OCI-LY3 (cell line): ENCODE measurements around the gene UNC13B.

ENCODE experiments used
- H2AFZ ChIP-seq: fragments of 200-600, 300-600 bp; shearing (Covaris generic); 2 replicates; pipeline ENCODE4 v1.6.0; 2014; ENCODE audit warnings: antibody characterized with exemption, low read depth, low read length
- H3K27ac ChIP-seq: fragments of 200-600, 300-600 bp; sonication (generic); 2 replicates; pipeline ENCODE4 v1.5.1; 2014; ENCODE audit warnings: mild to moderate bottlenecking, low read length, moderate library complexity, mixed read lengths
- H3K27me3 ChIP-seq: fragments of 200-600, 300-600 bp; sonication (generic); 2 replicates; pipeline ENCODE4 v1.6.1; 2014; ENCODE audit warnings: low read depth, low read length, mixed read lengths
- H3K36me3 ChIP-seq: fragments of 200-600, 300-600 bp; sonication (generic); replicated peaks from 2 replicates; pipeline ENCODE3; 2014; ENCODE audit warnings: low read depth, low read length, mixed read lengths
- H3K4me1 ChIP-seq: fragments of 300-600, 200-600 bp; sonication (generic); 2 replicates; pipeline ENCODE4 v1.6.1; 2014; ENCODE audit warnings: low read length, mixed read lengths
- H3K4me2 ChIP-seq: fragments of 200-600, 300-600 bp; sonication (generic); 2 replicates; pipeline ENCODE4 v1.6.1; 2014; ENCODE audit warnings: low read length, mixed read lengths
- H3K4me3 ChIP-seq: fragments of 300-600, 200-600 bp; sonication (generic); 2 replicates; pipeline ENCODE4 v1.5.1; 2014; ENCODE audit warnings: antibody characterized with exemption, mild to moderate bottlenecking, low read length, moderate library complexity
- H3K79me2 ChIP-seq: fragments of 300-600, 200-600 bp; shearing (Covaris generic); 2 replicates; pipeline ENCODE4 v1.6.1; 2014; ENCODE audit warnings: mild to moderate bottlenecking, low read length, mixed read lengths
- H3K9ac ChIP-seq: fragments of 300-600, 200-600 bp; shearing (Covaris generic); 2 replicates; pipeline ENCODE4 v1.6.0; 2014; ENCODE audit warnings: mild to moderate bottlenecking, low read length, moderate library complexity
- H3K9me3 ChIP-seq: fragments of 200-600, 300-600 bp; shearing (Covaris generic); 2 replicates; pipeline ENCODE4 v1.6.1; 2014; ENCODE audit warnings: low read length, mixed read lengths; ENCODE audit not compliant: insufficient read depth
- H4K20me1 ChIP-seq: fragments of 200-600, 300-600 bp; sonication (generic); 2 replicates; pipeline ENCODE4 v1.6.1; 2016; ENCODE audit warnings: low read length, mixed read lengths; ENCODE audit not compliant: insufficient read depth
- CTCF ChIP-seq: fragments of 200-600, 300-600 bp; sonication (generic); IDR thresholded peaks from 2 replicates; pipeline ENCODE4 v1.5.1; 2014; ENCODE audit warnings: antibody characterized with exemption, low read length, low read depth
- EZH2phosphoT487 ChIP-seq: fragments of 200-600 bp; shearing (Covaris generic); IDR thresholded peaks from 2 replicates; pipeline ENCODE4 v1.6.1; 2018; ENCODE audit warnings: antibody characterized with exemption, mixed run types, low read depth

The UNC13B gene

GRCh38 chr9:35303567-35303966 lies 141.8 kb downstream of the UNC13B start:
- Histone ChIP-seq H4K20me1 (no peaks in the 10 kb centered on the region), H2AFZ (no peak overlapping the region), H3K9me3 (no peaks in the 10 kb centered on the region), H3K27me3 (peaks cover 65% of the 10 kb centered on the region), H3K4me3 (no peak overlapping the region), H3K79me2 (no peaks in the 10 kb centered on the region), H3K9ac (no peak overlapping the region), H3K27ac (no peak overlapping the region), H3K4me2 (no peak overlapping the region), H3K4me1 (peaks cover 7% of the 10 kb centered on the region; the same call in 1 of the 2 replicates), H3K36me3 (no peaks in the 10 kb centered on the region)
- TF ChIP-seq EZH2phosphoT487 (no peak), CTCF (no peak)

GRCh38 chr9:35306283-35306682 lies 144.5 kb downstream of the UNC13B start:
- no peaks in the 10 kb centered on the region for H3K79me2 ChIP-seq
- no peak overlapping the region for H3K4me3 ChIP-seq
- H3K27me3 ChIP-seq: peaks cover 51% of the 10 kb centered on the region

GRCh38 chr9:35308316-35308715 lies 146.5 kb downstream of the UNC13B start:
- peaks cover 35% of the 10 kb centered on the region for H3K27me3 ChIP-seq
- no peak overlapping the region for H2AFZ ChIP-seq
- no peak overlapping the region for H3K4me2 ChIP-seq
- no peak overlapping the region for H3K9ac ChIP-seq
- no peak overlapping the region for H3K27ac ChIP-seq
- H3K36me3 ChIP-seq: no peaks in the 10 kb centered on the region
- H4K20me1 ChIP-seq: no peaks in the 10 kb centered on the region
- TF ChIP-seq EZH2phosphoT487 (no peak), CTCF (no peak)
- peaks cover 7% of the 10 kb centered on the region; the same call in 1 of the 2 replicates for H3K4me1 ChIP-seq
- H3K9me3 ChIP-seq: no peaks in the 10 kb centered on the region
- H3K79me2 ChIP-seq: no peaks in the 10 kb centered on the region
- H3K4me3 ChIP-seq: no peak overlapping the region

More at GRCh38 chr9:35306283-35306682, 144.5 kb downstream of the UNC13B start:
- no peaks in the 10 kb centered on the region for H4K20me1 ChIP-seq
- no peaks in the 10 kb centered on the region for H3K36me3 ChIP-seq
- no peak overlapping the region for H3K9ac ChIP-seq
- H3K4me2 ChIP-seq: no peak overlapping the region
- H2AFZ ChIP-seq: no peak overlapping the region
- H3K9me3 ChIP-seq: no peaks in the 10 kb centered on the region
- TF ChIP-seq CTCF (no peak), EZH2phosphoT487 (no peak)
- no peak overlapping the region for H3K27ac ChIP-seq
- peaks cover 7% of the 10 kb centered on the region; the same call in 1 of the 2 replicates for H3K4me1 ChIP-seq

GRCh38 chr9:35311891-35312639 lies 150.3 kb downstream of the UNC13B start:
- no peaks in the 10 kb centered on the region; the same call in 1 of the 2 replicates for H3K4me1 ChIP-seq
- no peaks in the 10 kb centered on the region for H3K79me2 ChIP-seq
- TF ChIP-seq EZH2phosphoT487: no peak
- TF ChIP-seq CTCF: no peak
- H3K27ac ChIP-seq: no peak overlapping the region
- H4K20me1 ChIP-seq: no peaks in the 10 kb centered on the region
- peaks cover 20% of the 10 kb centered on the region for H3K27me3 ChIP-seq
- H3K4me2 ChIP-seq: no peak overlapping the region
- no peak overlapping the region for H2AFZ ChIP-seq
- no peaks in the 10 kb centered on the region for H3K9me3 ChIP-seq
- no peaks in the 10 kb centered on the region for H3K36me3 ChIP-seq
- H3K9ac ChIP-seq: no peak overlapping the region
- no peak overlapping the region for H3K4me3 ChIP-seq
